Measurements from ENCODE around the gene CDKN1A.
"Not testable (repeated sequence)": the region's sequence is repeated elsewhere in the genome, so short reads cannot be mapped to it uniquely, and the experiment has no call there.

The CDKN1A gene

GRCh38 chr6:36722365-36722764 is 43.9 kb downstream of the CDKN1A start:
- TF ChIP-seq CTCF (conservative IDR thresholded peaks at IDR 0.05; ENCODE audit: control insufficient read depth, insufficient read depth, low read depth, low read length): no peak
- DNase-seq (ENCODE audit: low read depth): no peak
- H3K4me3 ChIP-seq (ENCODE audit: control insufficient read depth, low read depth, low read length): no peak overlapping the region

GRCh38 chr6:36722879-36723278 is 44.4 kb downstream of the CDKN1A start:
- DNase-seq (ENCODE audit: low read depth): no peak
- H3K4me3 ChIP-seq (ENCODE audit: control insufficient read depth, low read depth, low read length): no peak overlapping the region
- no peak for TF ChIP-seq CTCF (conservative IDR thresholded peaks at IDR 0.05; ENCODE audit: control insufficient read depth, insufficient read depth, low read depth, low read length)

- H3K4me3 ChIP-seq (ENCODE audit: control insufficient read depth, low read depth, low read length); DNase-seq (ENCODE audit: low read depth): not testable (repeated sequence)
Observed at GRCh38 chr6:36723992-36724391, 45.5 kb downstream of the CDKN1A start.

- no peak overlapping the region for H3K4me3 ChIP-seq (ENCODE audit: control insufficient read depth, low read depth, low read length)
- TF ChIP-seq CTCF (conservative IDR thresholded peaks at IDR 0.05; ENCODE audit: control insufficient read depth, insufficient read depth, low read depth, low read length): peak; percentile 72
Observed at GRCh38 chr6:36724514-36725390, 46.2 kb downstream of the CDKN1A start.

GRCh38 chr6:36725581-36725980 is 47.1 kb downstream of the CDKN1A start:
- no peak for DNase-seq (ENCODE audit: low read depth)
- no peak overlapping the region for H3K4me3 ChIP-seq (ENCODE audit: control insufficient read depth, low read depth, low read length)
- TF ChIP-seq CTCF (conservative IDR thresholded peaks at IDR 0.05; ENCODE audit: control insufficient read depth, insufficient read depth, low read depth, low read length): no peak

More at GRCh38 chr6:36724514-36725390, 46.2 kb downstream of the CDKN1A start:
- DNase-seq (ENCODE audit: low read depth): peak; percentile 70

- peak; percentile 37 for DNase-seq (ENCODE audit: low read depth)
- no peak for TF ChIP-seq CTCF (conservative IDR thresholded peaks at IDR 0.05; ENCODE audit: control insufficient read depth, insufficient read depth, low read depth, low read length)
- H3K4me3 ChIP-seq (ENCODE audit: control insufficient read depth, low read depth, low read length): no peak overlapping the region
Observed at GRCh38 chr6:36727505-36728021, 49.0 kb downstream of the CDKN1A start.

Data from fibroblast of mammary gland (primary cell).